IMR-90 (cell line): ENCODE results near the gene SPAG4. TPM values are rescaled to one million over a fixed set of nuclear protein-coding genes. Genes with fewer than 3 reads are reported as not detected.

Experiments used
- ATAC-seq: fragments of 200-7000 bp; cut with Tn5 transposase; 2 replicates; pipeline ENCODE4 v1.9.1; 2020; ENCODE audit warnings: low read depth, mild to moderate bottlenecking, moderate library complexity
- BruUV-seq: library from RNA; stranded (reverse); fragments of 400-500 nt; replicated peaks from 2 replicates; lab custom pipeline; 2021; lab: Mats Ljungman, UMichigan
- CTCF ChIA-PET: fragments of 300-600 bp; formaldehyde crosslinking; extraction: SDS; loops from one replicate; lab custom pipeline; 2021; ENCODE audit warnings: antibody characterized with exemption; lab: Yijun Ruan, JAX
- POLR2A ChIA-PET: fragments of 300-600 bp; sonication (Branson Sonifier 250); formaldehyde crosslinking; loops from one replicate; lab custom pipeline; 2022; ENCODE audit warnings: antibody characterized with exemption; ENCODE audit not compliant: unreplicated experiment; lab: Charles Lee
- DNase-seq: peaks from one replicate; pipeline ENCODE4 v3.0.0; 2013
- H2AFZ ChIP-seq: replicated peaks from 2 replicates; pipeline ENCODE3; 2013; ENCODE audit warnings: low read length, mild to moderate bottlenecking; ENCODE audit not compliant: poor library complexity
- H2AK5ac ChIP-seq: 2 replicates; pipeline ENCODE4 v1.6.1; 2013; ENCODE audit warnings: low read depth, low read length, inconsistent platforms
- H2AK9ac ChIP-seq: replicated peaks from 2 replicates; pipeline ENCODE3; 2013; ENCODE audit warnings: mild to moderate bottlenecking, low read depth, low read length, moderate library complexity; ENCODE audit not compliant: poor library complexity
- H2BK120ac ChIP-seq: 2 replicates; pipeline ENCODE4 v1.6.1; 2013; ENCODE audit warnings: low read depth, low read length, inconsistent platforms
- H2BK15ac ChIP-seq: 3 replicates; pipeline ENCODE4 v1.6.1; 2013; ENCODE audit warnings: low read depth, low read length, inconsistent platforms
- H2BK20ac ChIP-seq: 2 replicates; pipeline ENCODE4 v1.6.1; 2013; ENCODE audit warnings: low read depth, mild to moderate bottlenecking, inconsistent platforms, low read length, moderate library complexity
- H2BK5ac ChIP-seq: 2 replicates; pipeline ENCODE4 v1.6.1; 2013; ENCODE audit warnings: mild to moderate bottlenecking, low read depth, low read length, inconsistent platforms; ENCODE audit not compliant: poor library complexity, severe bottlenecking
- H3K14ac ChIP-seq: replicated peaks from 2 replicates; pipeline ENCODE4 v1.6.1; 2013; ENCODE audit warnings: low read depth, low read length, inconsistent platforms
- H3K18ac ChIP-seq: 2 replicates; pipeline ENCODE4 v1.6.1; 2013; ENCODE audit warnings: low read depth, low read length, control low read depth
- H3K23ac ChIP-seq: 2 replicates; pipeline ENCODE4 v1.6.1; 2013; ENCODE audit warnings: low read depth, low read length, inconsistent platforms
- H3K27ac ChIP-seq: 2 replicates; pipeline ENCODE4 v1.5.1; 2013; ENCODE audit warnings: mild to moderate bottlenecking, control low read depth, low read length; ENCODE audit not compliant: insufficient read depth
- H3K27me3 ChIP-seq: 2 replicates; pipeline ENCODE4 v1.6.1; 2013; ENCODE audit warnings: low read length; ENCODE audit not compliant: control insufficient read depth, insufficient read depth
- H3K36me3 ChIP-seq: 2 replicates; pipeline ENCODE4 v1.6.1; 2013; ENCODE audit warnings: low read length, mixed read lengths; ENCODE audit not compliant: control insufficient read depth, insufficient read depth
- H3K4ac ChIP-seq: 2 replicates; pipeline ENCODE4 v1.6.1; 2013; ENCODE audit warnings: low read depth, low read length, inconsistent platforms
- H3K4me1 ChIP-seq: 2 replicates; pipeline ENCODE4 v1.6.1; 2013; ENCODE audit warnings: low read length, mixed read lengths; ENCODE audit not compliant: control insufficient read depth, insufficient read depth
- H3K4me2 ChIP-seq: 2 replicates; pipeline ENCODE4 v1.6.1; 2013; ENCODE audit warnings: low read depth, mild to moderate bottlenecking, control low read depth, low read length, moderate library complexity
- H3K4me3 ChIP-seq: 2 replicates; pipeline ENCODE4 v1.5.1; 2013; ENCODE audit warnings: low read depth, mild to moderate bottlenecking, control low read depth, low read length, moderate library complexity; ENCODE audit not compliant: insufficient read depth
- H3K56ac ChIP-seq: 2 replicates; pipeline ENCODE4 v1.6.1; 2013; ENCODE audit warnings: low read length, inconsistent platforms; ENCODE audit not compliant: insufficient read depth; ENCODE audit errors: extremely low read depth
- H3K79me1 ChIP-seq, 2 experiments: 2 replicates each; pipeline ENCODE4 v1.6.1; 2013; ENCODE audit warnings: low read length in 2 of 2, inconsistent platforms in 1 of 2, low read depth in 1 of 2
- H3K9ac ChIP-seq: 2 replicates; pipeline ENCODE4 v1.6.1; 2013; ENCODE audit warnings: low read depth, low read length, control low read depth
- H3K9me1 ChIP-seq: 2 replicates; pipeline ENCODE4 v1.6.1; 2013; ENCODE audit warnings: low read length, inconsistent platforms; ENCODE audit not compliant: insufficient read depth
- H3K9me3 ChIP-seq: 2 replicates; pipeline ENCODE4 v1.6.1; 2013; ENCODE audit warnings: low read length; ENCODE audit not compliant: control insufficient read depth, insufficient read depth
- H4K20me1 ChIP-seq: 2 replicates; pipeline ENCODE4 v1.6.1; 2013; ENCODE audit warnings: low read length, inconsistent platforms; ENCODE audit not compliant: insufficient read depth
- H4K5ac ChIP-seq: 2 replicates; pipeline ENCODE4 v1.6.1; 2013; ENCODE audit warnings: mild to moderate bottlenecking, low read depth, low read length, control low read depth
- H4K8ac ChIP-seq, 2 experiments: 2 replicates each; pipeline ENCODE4 v1.6.1; 2013; ENCODE audit warnings: low read depth in 2 of 2, low read length in 2 of 2, control low read depth in 1 of 2, inconsistent platforms in 1 of 2
- H4K91ac ChIP-seq: 2 replicates; pipeline ENCODE4 v1.6.1; 2013; ENCODE audit warnings: low read depth, low read length, inconsistent platforms; ENCODE audit not compliant: insufficient read depth
- BHLHE40 ChIP-seq: fragments of 150-350 bp; IDR thresholded peaks from 2 replicates; pipeline ENCODE4 v1.6.1; 2016; ENCODE audit warnings: mild to moderate bottlenecking, low read depth, low read length
- FOS ChIP-seq: fragments of 150-350 bp; IDR thresholded peaks from 2 replicates; pipeline ENCODE4 v1.6.1; 2016; ENCODE audit warnings: low read depth, low read length
- MAFK ChIP-seq: IDR thresholded peaks from 2 replicates; pipeline ENCODE4 v1.6.1; 2012; ENCODE audit warnings: low read depth, low read length, improper control_type of control experiment
- MAZ ChIP-seq: IDR thresholded peaks from 2 replicates; pipeline ENCODE4 v1.6.1; 2012; ENCODE audit warnings: low read depth, mild to moderate bottlenecking, low read length, improper control_type of control experiment, moderate library complexity, borderline replicate concordance
- NFE2L2 ChIP-seq: fragments of 150-350 bp; IDR thresholded peaks from 2 replicates; pipeline ENCODE4 v1.6.1; 2016; ENCODE audit warnings: low read depth, mild to moderate bottlenecking, low read length
- RCOR1 ChIP-seq: IDR thresholded peaks from 2 replicates; pipeline ENCODE4 v1.6.1; 2012; ENCODE audit warnings: mild to moderate bottlenecking, low read length, improper control_type of control experiment; ENCODE audit not compliant: insufficient replicate concordance
- RFX5 ChIP-seq: IDR thresholded peaks from 2 replicates; pipeline ENCODE4 v1.8.0; 2012; ENCODE audit warnings: low read depth, mild to moderate bottlenecking, low read length, moderate library complexity
- SMC3 ChIP-seq: fragments of 150-350 bp; IDR thresholded peaks from 2 replicates; pipeline ENCODE4 v1.6.1; 2016; ENCODE audit warnings: low read depth, mild to moderate bottlenecking, antibody characterized with exemption, low read length, moderate library complexity
- WGBS, 2 experiments: methylation state at CpG; one replicate each; pipeline versions ENCODE4 v1.1.5 to v1.1.7; 2013; ENCODE audit warnings: missing lambda C conversion rate in 2 of 2; ENCODE audit not compliant: insufficient read length in 1 of 2; ENCODE audit errors: extremely low coverage in 2 of 2; 5-methylcytosine and 5-hydroxymethylcytosine counted together
- dilution Hi-C: fragments of 300-500 bp; cut with HindIII; formaldehyde crosslinking; loops from one replicate; pipeline ENCODE4 v1.14.3; 2018; ENCODE audit warnings: low sequenced_read_pairs; ENCODE audit not compliant: unreplicated experiment
- in situ Hi-C: fragments of 300-500 bp; cut with MboI; formaldehyde crosslinking; loops from 3 replicates; pipeline ENCODE4 v1.14.3; 2019; ENCODE audit warnings: low sequenced_read_pairs, inconsistent platforms, mixed read lengths
- intact Hi-C: fragments of 100-400 bp; cut with micrococcal nuclease; formaldehyde crosslinking; loops from 2 replicates; pipeline ENCODE4 v1.10.0; 2022
- polyA plus RNA-seq, 3 experiments: library from polyadenylated mRNA; depleted of rRNA; stranded (reverse); fragments of >200 nt; gene quantifications; 2 replicates each; pipeline ENCODE4 v1.2.3, GENCODE V29; 2012; ENCODE audit warnings: low replicate concordance in 1 of 3
- total RNA-seq: library from RNA; depleted of rRNA; stranded (reverse); fragments of >200 nt; gene quantifications from 2 replicates; pipeline ENCODE4 v1.2.3, GENCODE V29; 2012
- TF ChIP-seq, protein P1 (sequence below): fragments of 150-350 bp; IDR thresholded peaks from 2 replicates; pipeline ENCODE4 v1.6.1; 2016; ENCODE audit warnings: low read depth, mild to moderate bottlenecking, low read length, moderate library complexity, borderline replicate concordance
- TF ChIP-seq, protein P2 (sequence below): fragments of 150-350 bp; IDR thresholded peaks from 2 replicates; pipeline ENCODE4 v1.6.1; 2017; ENCODE audit warnings: mild to moderate bottlenecking, antibody characterized with exemption, low read length, low read depth
- TF ChIP-seq, protein P3 (sequence below): conservative IDR thresholded peaks from 2 replicates; pipeline ENCODE4 v1.5.1; 2012; ENCODE audit warnings: mild to moderate bottlenecking, low read depth, low read length, improper control_type of control experiment

SPAG4 gene
- total and polyA plus RNA-seq, 2 of the 4 experiments (the other 2 are of a cell fraction), result 1.8 to 5.5 TPM

DNA sequence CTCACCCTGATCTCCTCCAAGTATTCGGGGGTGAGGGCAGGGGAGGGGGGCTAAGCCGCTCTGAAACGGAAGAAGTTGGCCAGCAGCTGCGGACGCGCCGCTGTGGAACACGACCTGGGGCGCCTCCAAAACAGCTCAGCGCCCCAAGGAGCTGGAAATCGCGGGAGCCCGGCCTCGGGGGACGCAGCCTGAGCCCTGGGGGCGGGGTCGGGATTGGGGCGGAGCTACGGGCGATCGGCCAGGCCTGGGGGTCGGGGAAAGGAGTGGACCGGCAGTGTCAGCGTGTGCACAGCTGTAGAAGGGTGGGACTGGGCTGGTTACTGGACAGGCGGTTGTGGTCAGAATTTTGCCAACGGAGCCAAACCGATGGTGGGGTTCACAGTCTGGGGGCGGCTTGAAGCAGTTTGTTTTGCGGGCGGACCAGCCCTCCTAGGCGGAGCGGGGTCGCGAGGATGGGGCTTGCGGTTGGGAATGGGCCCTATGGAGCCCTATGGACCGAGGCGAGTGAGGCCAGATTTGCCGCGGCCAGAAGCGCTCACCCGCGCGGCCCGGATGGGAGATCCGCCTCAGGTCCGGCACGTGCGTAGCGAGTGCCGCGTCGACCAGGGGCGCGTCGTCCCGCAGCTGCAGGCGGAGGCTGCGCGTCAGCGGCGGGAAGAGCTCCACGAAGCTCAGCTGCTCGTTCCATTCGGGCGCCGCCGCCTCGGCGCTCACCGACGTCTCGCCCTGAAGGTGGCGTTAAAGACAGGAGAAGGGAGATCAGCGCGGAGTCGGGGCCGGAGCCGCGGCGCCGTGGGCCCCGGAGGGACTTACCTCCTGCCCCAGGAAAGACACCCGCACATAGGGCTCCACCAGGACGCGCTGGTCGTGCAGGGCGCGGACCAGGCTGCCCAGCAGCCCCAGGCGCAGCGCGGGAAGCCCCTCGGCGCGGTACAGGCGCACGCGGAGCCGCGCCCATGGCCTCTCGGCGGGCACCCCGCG lies 14.3 kb upstream of the SPAG4 start (continued):
- TF ChIP-seq NFE2L2 (no peak), MAZ (peak; percentile 31; the same call in 1 of the 2 replicates), SMC3 (peak; percentile 14; the same call in 1 of the 2 replicates)

DNA sequence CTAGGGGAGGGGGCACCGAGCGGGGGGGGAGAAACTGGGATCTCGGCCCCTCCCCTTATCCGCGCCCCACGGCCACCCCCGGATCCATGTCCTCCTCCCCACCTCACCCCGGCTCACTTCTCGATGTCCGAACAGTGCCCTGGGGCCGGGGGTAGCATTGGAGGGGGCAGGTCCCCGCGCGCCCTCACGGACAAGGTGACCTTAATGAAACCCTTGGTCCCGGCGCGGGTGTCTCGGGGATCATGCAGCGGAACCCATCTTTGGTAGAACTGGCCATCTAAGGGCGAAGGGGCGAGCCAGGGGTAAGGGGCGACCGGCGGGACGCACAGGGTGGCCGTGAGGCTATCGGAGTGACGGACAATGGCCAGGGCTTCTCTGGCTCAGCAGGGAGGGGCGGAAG lies 13.6 kb upstream of the SPAG4 start:
- H3K36me3 ChIP-seq, result no peaks in the 10 kb centered on the region
- H2BK120ac ChIP-seq, result no peak overlapping the region
- no peaks in the 10 kb centered on the region; the same call in 1 of the 2 replicates for H4K20me1 ChIP-seq
- H4K5ac ChIP-seq, result no peak overlapping the region
- H3K4me1 ChIP-seq, result peaks cover 3% of the 10 kb centered on the region
- H3K79me1 ChIP-seq, result no peaks in the 10 kb centered on the region
- no peak overlapping the region for H3K27ac ChIP-seq
- no peak overlapping the region for H3K4ac ChIP-seq
- no peak overlapping the region for H3K23ac ChIP-seq
- WGBS, 2 experiments, result 21% methylated on average over 9 of the region's 30 CpGs; no CpG with 5 or more reads in 1 of the 2 experiments
- no peak overlapping the region for H4K8ac ChIP-seq
- H3K14ac ChIP-seq, result no peak overlapping the region
- H3K4me3 ChIP-seq, result no peak overlapping the region
- dilution Hi-C loops, result no loop called here
- no peak overlapping the region for H3K9ac ChIP-seq
- DNase-seq (no peak), ATAC-seq (no peak)
- CTCF ChIA-PET, result no interaction called here
- no peak overlapping the region for H2BK20ac ChIP-seq
- POLR2A ChIA-PET, result no interaction called here
- H2BK5ac ChIP-seq, result no peak overlapping the region
- in situ Hi-C loops, result no loop called here
- H3K18ac ChIP-seq, result no peak overlapping the region
- H2BK15ac ChIP-seq, result no peak overlapping the region
- H4K91ac ChIP-seq, result no peak overlapping the region
- no TSS peak for BruUV-seq
- H3K27me3 ChIP-seq, result peaks cover 49% of the 10 kb centered on the region
- H2AFZ ChIP-seq, result peak overlapping the region; percentile 88
- intact Hi-C loops, result no loop called here
- no peak overlapping the region for H3K56ac ChIP-seq
- H3K4me2 ChIP-seq, result no peak overlapping the region; the same call in 1 of the 2 replicates
- H2AK5ac ChIP-seq, result no peak overlapping the region
- no peaks in the 10 kb centered on the region for H3K9me1 ChIP-seq
- H2AK9ac ChIP-seq, result no peak overlapping the region
- no peaks in the 10 kb centered on the region for H3K9me3 ChIP-seq
- TF ChIP-seq RCOR1 (no peak), BHLHE40 (no peak), MAFK (no peak), FOS (no peak), NFE2L2 (no peak), RFX5 (no peak), SMC3 (no peak), MAZ (no peak)
- TF ChIP-seq, protein P1, sequence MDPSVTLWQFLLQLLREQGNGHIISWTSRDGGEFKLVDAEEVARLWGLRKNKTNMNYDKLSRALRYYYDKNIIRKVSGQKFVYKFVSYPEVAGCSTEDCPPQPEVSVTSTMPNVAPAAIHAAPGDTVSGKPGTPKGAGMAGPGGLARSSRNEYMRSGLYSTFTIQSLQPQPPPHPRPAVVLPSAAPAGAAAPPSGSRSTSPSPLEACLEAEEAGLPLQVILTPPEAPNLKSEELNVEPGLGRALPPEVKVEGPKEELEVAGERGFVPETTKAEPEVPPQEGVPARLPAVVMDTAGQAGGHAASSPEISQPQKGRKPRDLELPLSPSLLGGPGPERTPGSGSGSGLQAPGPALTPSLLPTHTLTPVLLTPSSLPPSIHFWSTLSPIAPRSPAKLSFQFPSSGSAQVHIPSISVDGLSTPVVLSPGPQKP, result no peak
- TF ChIP-seq, protein P2, sequence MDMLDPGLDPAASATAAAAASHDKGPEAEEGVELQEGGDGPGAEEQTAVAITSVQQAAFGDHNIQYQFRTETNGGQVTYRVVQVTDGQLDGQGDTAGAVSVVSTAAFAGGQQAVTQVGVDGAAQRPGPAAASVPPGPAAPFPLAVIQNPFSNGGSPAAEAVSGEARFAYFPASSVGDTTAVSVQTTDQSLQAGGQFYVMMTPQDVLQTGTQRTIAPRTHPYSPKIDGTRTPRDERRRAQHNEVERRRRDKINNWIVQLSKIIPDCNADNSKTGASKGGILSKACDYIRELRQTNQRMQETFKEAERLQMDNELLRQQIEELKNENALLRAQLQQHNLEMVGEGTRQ, result no peak
- TF ChIP-seq, protein P3, sequence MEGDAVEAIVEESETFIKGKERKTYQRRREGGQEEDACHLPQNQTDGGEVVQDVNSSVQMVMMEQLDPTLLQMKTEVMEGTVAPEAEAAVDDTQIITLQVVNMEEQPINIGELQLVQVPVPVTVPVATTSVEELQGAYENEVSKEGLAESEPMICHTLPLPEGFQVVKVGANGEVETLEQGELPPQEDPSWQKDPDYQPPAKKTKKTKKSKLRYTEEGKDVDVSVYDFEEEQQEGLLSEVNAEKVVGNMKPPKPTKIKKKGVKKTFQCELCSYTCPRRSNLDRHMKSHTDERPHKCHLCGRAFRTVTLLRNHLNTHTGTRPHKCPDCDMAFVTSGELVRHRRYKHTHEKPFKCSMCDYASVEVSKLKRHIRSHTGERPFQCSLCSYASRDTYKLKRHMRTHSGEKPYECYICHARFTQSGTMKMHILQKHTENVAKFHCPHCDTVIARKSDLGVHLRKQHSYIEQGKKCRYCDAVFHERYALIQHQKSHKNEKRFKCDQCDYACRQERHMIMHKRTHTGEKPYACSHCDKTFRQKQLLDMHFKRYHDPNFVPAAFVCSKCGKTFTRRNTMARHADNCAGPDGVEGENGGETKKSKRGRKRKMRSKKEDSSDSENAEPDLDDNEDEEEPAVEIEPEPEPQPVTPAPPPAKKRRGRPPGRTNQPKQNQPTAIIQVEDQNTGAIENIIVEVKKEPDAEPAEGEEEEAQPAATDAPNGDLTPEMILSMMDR, result no peak
